Erythroblast (primary cell): ENCODE results near the gene SLC25A6.

Experiments
- GATA1 ChIP-seq: IDR thresholded peaks from 2 replicates; pipeline ENCODE4 v1.6.1; 2011; ENCODE audit warnings: low read depth, mild to moderate bottlenecking, control low read depth, low read length, moderate library complexity
- POLR2A ChIP-seq: IDR thresholded peaks from 2 replicates; pipeline ENCODE4 v1.6.1; 2011; ENCODE audit warnings: mild to moderate bottlenecking, low read length

- TF ChIP-seq POLR2A (no peak), GATA1 (no peak)
Measured at GRCh38 chrX:1403228-1403627, 11.3 kb upstream of the SLC25A6 start.
